Left lung (tissue), 10 donors: Measurements from ENCODE around the gene ALDH1A1. TPM values are rescaled to one million over a fixed set of nuclear protein-coding genes. Genes with fewer than 3 reads are reported as not detected.

Source experiments
- ATAC-seq: fragments of 200-7000 bp; cut with Tn5 transposase; one replicate; pipeline ENCODE4 v1.9.1; 2020; ENCODE audit warnings: moderate library complexity
- DNase-seq, 4 donors: peaks; one replicate each; pipeline ENCODE4 v3.0.0-alpha.2; 2013 to 2020
- H3K27ac ChIP-seq, 2 donors: fragments of 200-600 bp; sonication (generic) in 1 of 2; one replicate each; pipeline versions ENCODE4 v1.5.0 to v1.8.0; 2020 to 2021
- H3K27me3 ChIP-seq, 2 donors: fragments of 200-600 bp; sonication (generic) in 1 of 2; one replicate each; pipeline versions ENCODE4 v1.5.0 to v1.8.0; 2020 to 2021
- H3K36me3 ChIP-seq, 2 donors: fragments of 200-600 bp; sonication (generic) in 1 of 2; one replicate each; pipeline versions ENCODE4 v1.5.0 to v1.8.0; 2020 to 2021
- H3K4me1 ChIP-seq, 2 donors: fragments of 200-600 bp; one replicate each; pipeline ENCODE4 v1.8.0; 2021
- H3K4me3 ChIP-seq, 2 donors: fragments of 200-600 bp; sonication (generic) in 1 of 2; one replicate each; pipeline versions ENCODE4 v1.5.0 to v1.8.0; 2020 to 2021; ENCODE audit warnings: mild to moderate bottlenecking in 1 of 2
- H3K9me3 ChIP-seq, 2 donors: fragments of 200-600 bp; sonication (generic) in 1 of 2; one replicate each; pipeline versions ENCODE4 v1.5.0 to v1.8.0; 2020 to 2021
- CTCF ChIP-seq, 2 donors: fragments of 200-600 bp; sonication (generic) in 1 of 2; IDR thresholded peaks; one replicate each; pipeline versions ENCODE4 v1.5.0 to v1.8.0; 2021; ENCODE audit warnings: antibody characterized with exemption in 2 of 2
- intact Hi-C, 2 donors: fragments of 100-400 bp; cut with DNase I; formaldehyde crosslinking; loops; one replicate each; pipeline versions ENCODE4 v1.11.2 to v1.14.2; 2022
- polyA plus RNA-seq, 6 donors: library from polyadenylated mRNA; unstranded; fragments of 120-200 nt; gene quantifications; one replicate each; pipeline ENCODE4 v1.2.1, GENCODE V29; 2013; ENCODE audit not compliant: insufficient read length in 6 of 6
- total RNA-seq, 2 donors: library from RNA; stranded (reverse); fragmentation: NEBNext Ultra II Directional; extraction: Animal tissue kit (Norgen Biotek cat#: 25700); gene quantifications; one replicate each; pipeline ENCODE4 v1.2.1, GENCODE V29; 2021
- donor health status: DM: no; HTN: yes; CAD: no.
- donor health status: DM: no; HTN: no; CAD: no.

Gene ALDH1A1
- total and polyA plus RNA-seq, 8 donors = 23.2 to 126 (median 46.6) TPM

GRCh38 chr9:72894342-72894741, 58.5 kb downstream of the ALDH1A1 start:
- H3K27ac ChIP-seq = no peak overlapping the region
- no peaks in the 10 kb centered on the region for H3K36me3 ChIP-seq
- no peaks in the 10 kb centered on the region for H3K4me1 ChIP-seq
- DNase-seq (no peak), ATAC-seq (no peak)
- H3K4me3 ChIP-seq = no peak overlapping the region
- intact Hi-C loops = no loop called here
- TF ChIP-seq CTCF (IDR thresholded peaks at IDR 0.05) = no peak
- H3K27me3 ChIP-seq = no peaks in the 10 kb centered on the region
- no peaks in the 10 kb centered on the region for H3K9me3 ChIP-seq

- TF ChIP-seq CTCF (IDR thresholded peaks at IDR 0.05) = no peak
- Histone ChIP-seq H3K36me3 (no peaks in the 10 kb centered on the region), H3K4me1 (no peaks in the 10 kb centered on the region), H3K27ac (no peak overlapping the region), H3K9me3 (no peaks in the 10 kb centered on the region), H3K4me3 (no peak overlapping the region), H3K27me3 (no peaks in the 10 kb centered on the region)
- DNase-seq = no peak
- no peak for ATAC-seq
- intact Hi-C loops = no loop called here
Measured at GRCh38 chr9:72893437-72893836, 59.4 kb downstream of the ALDH1A1 start.

- no peak for ATAC-seq
- intact Hi-C loops = no loop called here
Measured at GRCh38 chr9:72891043-72891442, 61.8 kb downstream of the ALDH1A1 start.

GRCh38 chr9:72888943-72889342, 63.9 kb downstream of the ALDH1A1 start:
- no peaks in the 10 kb centered on the region for H3K4me1 ChIP-seq
- no peak overlapping the region for H3K27ac ChIP-seq
- no peak for TF ChIP-seq CTCF (IDR thresholded peaks at IDR 0.05)
- no peaks in the 10 kb centered on the region for H3K27me3 ChIP-seq
- no peaks in the 10 kb centered on the region for H3K36me3 ChIP-seq
- no peak for DNase-seq
- no peaks in the 10 kb centered on the region for H3K9me3 ChIP-seq
- no peak for ATAC-seq
- intact Hi-C loops = no loop called here
- H3K4me3 ChIP-seq = no peak overlapping the region

More at GRCh38 chr9:72891043-72891442, 61.8 kb downstream of the ALDH1A1 start:
- Histone ChIP-seq H3K4me1 (no peaks in the 10 kb centered on the region), H3K27me3 (no peaks in the 10 kb centered on the region), H3K27ac (no peak overlapping the region), H3K9me3 (no peaks in the 10 kb centered on the region), H3K36me3 (no peaks in the 10 kb centered on the region), H3K4me3 (no peak overlapping the region)
- TF ChIP-seq CTCF (IDR thresholded peaks at IDR 0.05) = no peak
- no peak for DNase-seq

GRCh38 chr9:72888067-72888466, 64.8 kb downstream of the ALDH1A1 start:
- DNase-seq = no peak
- ATAC-seq = no peak
- no peaks in the 10 kb centered on the region for H3K4me1 ChIP-seq
- no peaks in the 10 kb centered on the region for H3K36me3 ChIP-seq
- H3K27me3 ChIP-seq = no peaks in the 10 kb centered on the region
- intact Hi-C loops = no loop called here
- H3K9me3 ChIP-seq = no peaks in the 10 kb centered on the region
- no peak overlapping the region for H3K4me3 ChIP-seq
- TF ChIP-seq CTCF (IDR thresholded peaks at IDR 0.05) = no peak
- no peak overlapping the region for H3K27ac ChIP-seq
